Cerebellar cortex (tissue), 1 donor: ENCODE results near the gene ZNF474.

Source experiments
- DNase-seq: peaks from one replicate; pipeline ENCODE4 v3.0.0-alpha.2; 2015; ENCODE audit warnings: low spot score

Gene ZNF474

GRCh38 chr5:122180863-122181548 lies 51.7 kb downstream of the ZNF474 start:
- no peak for DNase-seq

GRCh38 chr5:122181863-122182262 lies 52.5 kb downstream of the ZNF474 start:
- DNase-seq: no peak

- no peak for DNase-seq
Observed at GRCh38 chr5:122182491-122182921, 53.2 kb downstream of the ZNF474 start.

- DNase-seq: no peak
Observed at GRCh38 chr5:122183098-122183787, 53.9 kb downstream of the ZNF474 start.

- no peak for DNase-seq
Observed at GRCh38 chr5:122183788-122184170, 54.4 kb downstream of the ZNF474 start.

GRCh38 chr5:122184676-122185255 lies 55.4 kb downstream of the ZNF474 start:
- DNase-seq: no peak

- DNase-seq: no peak
Observed at GRCh38 chr5:122187426-122187825, 58.1 kb downstream of the ZNF474 start.

GRCh38 chr5:122190156-122190555 lies 60.8 kb downstream of the ZNF474 start:
- no peak for DNase-seq

GRCh38 chr5:122192497-122193496 lies 63.5 kb downstream of the ZNF474 start:
- peak; percentile 81 for DNase-seq

- peak; percentile 75 for DNase-seq
Observed at GRCh38 chr5:122195802-122196394, 66.6 kb downstream of the ZNF474 start.

- DNase-seq: no peak
Observed at GRCh38 chr5:122199146-122199545, 69.8 kb downstream of the ZNF474 start.

GRCh38 chr5:122200450-122200849 lies 71.1 kb downstream of the ZNF474 start:
- DNase-seq: no peak

- no peak for DNase-seq
Observed at GRCh38 chr5:122200865-122201264, 71.5 kb downstream of the ZNF474 start.

GRCh38 chr5:122201365-122201764 lies 72.0 kb downstream of the ZNF474 start:
- DNase-seq: no peak

- DNase-seq: no peak
Observed at GRCh38 chr5:122202952-122203351, 73.6 kb downstream of the ZNF474 start.
